Eye (tissue), 1 donor: ENCODE measurements around the gene CPLX1.

Source experiments
- DNase-seq: peaks from one replicate; pipeline ENCODE4 v3.0.0-alpha.2; 2015

Gene CPLX1

DNA sequence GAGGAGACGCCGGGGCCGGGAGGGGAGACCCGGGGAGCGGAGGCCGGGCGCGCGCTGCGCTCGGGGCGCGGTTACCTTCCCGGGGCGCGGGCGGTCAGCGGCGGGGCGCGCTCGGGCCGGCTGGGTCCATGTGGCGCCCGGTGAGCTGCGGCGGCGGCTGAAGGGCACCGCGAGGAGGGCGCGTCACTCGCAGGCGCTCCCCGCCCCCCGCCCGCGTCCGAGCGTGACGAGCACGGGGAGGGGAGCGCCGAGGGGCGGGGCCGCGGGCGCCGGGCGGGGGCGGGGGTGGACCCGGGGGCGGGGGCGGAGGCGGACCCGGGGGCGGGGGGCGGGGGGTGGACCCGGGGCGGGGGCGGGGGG lies at the start of gene CPLX1:
Gene CPLX1 (minus strand): TSS at position 159 of the 360 bp plus-strand sequence. CDS start 1,607 bp downstream, outside the sequence.
- peak; percentile 67 for DNase-seq

DNA sequence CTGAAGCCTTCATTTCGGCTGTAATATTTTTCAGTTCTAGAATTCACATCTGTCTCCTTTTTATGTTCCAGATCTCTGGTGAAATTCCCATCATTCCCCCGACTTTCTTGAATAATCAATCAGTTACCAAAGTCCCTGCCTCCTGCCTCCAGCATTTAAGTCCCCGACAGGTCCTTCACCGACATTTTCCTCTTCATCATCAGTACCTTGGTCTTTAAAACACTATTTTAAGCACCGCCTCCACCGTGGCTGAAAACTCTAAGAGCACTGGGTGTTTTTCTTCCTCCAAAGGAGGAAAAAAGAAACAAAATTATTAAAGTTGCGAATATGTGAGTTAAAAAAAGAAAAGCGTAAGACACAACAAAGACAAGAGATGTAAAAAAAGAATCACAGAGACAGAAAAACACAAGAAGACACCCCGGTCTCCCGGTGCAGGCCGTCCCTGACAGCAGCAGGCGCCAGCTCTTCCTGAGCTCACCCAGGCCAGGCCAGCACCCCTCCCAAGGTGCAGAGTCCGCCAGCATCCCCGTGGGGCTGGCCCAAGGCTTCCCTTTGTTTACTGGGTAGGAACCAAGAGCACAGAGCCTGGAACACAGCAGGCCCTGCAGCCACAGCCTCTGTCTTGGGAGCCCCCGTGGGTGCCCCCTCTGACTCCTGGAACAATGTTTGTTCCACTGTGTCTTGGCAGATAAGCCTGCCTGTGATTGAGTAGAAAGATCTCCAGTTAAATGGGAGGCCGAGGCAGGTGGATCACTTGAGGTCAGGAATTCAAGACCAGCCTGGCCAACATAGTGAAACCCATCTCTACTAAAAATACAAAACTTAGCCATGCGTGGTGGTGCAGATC lies 49.3 kb upstream of the CPLX1 start:
- DNase-seq, result no peak

DNA sequence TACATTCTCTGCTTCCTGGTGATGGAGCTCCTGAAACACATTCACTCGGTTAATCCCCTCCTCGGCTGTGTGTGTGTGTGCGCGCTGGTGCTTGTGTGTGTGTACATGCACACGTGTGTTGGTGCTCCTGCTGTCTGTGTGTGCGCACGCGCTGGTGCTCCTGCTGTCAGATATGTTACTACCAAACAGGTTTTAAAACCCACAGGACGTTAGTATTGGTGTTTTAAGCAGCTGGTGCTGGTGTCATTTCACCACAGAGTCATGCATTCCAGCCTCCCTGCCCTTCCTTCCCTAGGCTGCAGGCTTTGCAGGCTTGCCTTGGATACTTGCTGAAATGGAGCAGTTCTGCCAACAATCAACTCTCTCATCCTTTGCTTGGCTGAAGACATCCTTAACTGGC lies 48.1 kb upstream of the CPLX1 start:
- DNase-seq, result no peak

DNA sequence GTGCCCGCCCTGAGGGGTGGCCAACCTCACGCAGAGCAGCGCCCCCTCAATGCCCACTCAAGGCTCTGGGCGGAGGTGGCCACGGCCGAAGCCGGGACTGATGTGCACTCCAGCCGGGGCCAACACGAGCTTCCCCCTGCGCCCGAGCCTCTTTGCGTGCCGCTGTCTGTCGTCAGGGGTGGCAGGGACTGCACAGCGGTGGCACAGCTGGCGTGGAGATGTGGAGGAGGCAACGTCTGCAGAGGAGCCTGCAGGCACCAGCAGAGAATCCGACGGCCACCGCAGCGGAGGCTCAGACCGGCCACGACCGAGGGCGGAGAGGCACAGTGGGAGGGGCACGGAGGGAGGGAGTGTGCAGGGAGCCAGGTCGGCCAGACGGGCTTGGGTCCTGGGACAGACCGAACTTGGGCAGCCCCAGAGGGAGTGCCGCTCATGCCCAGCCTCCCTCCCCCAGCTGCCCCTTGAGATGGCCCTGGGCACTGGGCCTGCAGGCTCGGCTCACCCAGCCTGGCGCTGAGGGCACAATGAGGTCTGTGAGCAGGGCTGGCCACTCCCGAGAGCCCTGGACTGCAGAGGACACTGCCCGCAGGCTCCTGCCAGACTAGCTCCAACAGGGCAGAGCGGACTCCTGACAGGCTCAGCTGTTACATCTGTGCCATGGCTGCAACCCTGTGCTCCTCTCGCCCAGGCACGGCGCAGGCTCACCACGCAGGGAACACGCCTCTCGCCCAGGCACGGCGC lies 46.5 kb upstream of the CPLX1 start:
- no peak for DNase-seq

DNA sequence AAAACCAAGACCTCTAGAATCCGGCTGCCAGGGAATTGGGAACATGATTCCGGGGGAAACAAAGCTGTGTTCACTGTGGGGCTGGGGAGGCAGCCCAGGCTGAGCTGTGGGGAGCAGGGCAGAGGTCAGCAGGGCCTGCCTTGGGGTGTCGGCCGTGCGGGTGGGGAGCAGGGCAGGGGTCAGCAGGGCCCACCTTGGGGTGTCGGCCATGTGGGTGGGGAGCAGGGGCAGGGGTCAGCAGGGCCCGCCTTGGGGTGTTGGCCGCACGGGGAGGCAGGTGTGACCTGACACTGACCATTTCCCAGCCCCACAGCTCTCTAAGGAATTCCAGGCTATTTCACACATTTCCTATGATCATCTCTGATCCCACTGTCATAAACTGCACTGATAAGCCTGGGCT lies 45.6 kb upstream of the CPLX1 start:
- no peak for DNase-seq

DNA sequence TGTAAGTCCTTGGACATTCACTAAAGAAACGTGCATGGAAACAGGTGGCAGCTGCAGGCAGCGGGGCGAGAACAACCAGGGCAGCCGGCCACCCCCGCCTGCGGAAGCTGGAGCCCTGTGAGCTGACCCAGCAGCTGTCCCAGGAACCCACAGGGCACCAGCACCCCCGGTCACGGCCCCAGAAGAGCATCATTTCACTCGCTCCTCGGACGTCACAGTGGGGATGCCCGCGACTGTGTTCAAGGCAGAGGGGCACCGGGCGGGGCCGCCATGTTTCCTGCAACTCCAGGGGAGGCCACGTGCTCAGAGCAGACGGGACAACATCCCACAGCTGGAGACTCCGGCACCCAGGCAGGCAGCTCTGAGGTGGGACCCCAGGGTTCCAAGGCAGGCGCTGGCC lies 45.0 kb upstream of the CPLX1 start:
- no peak for DNase-seq

DNA sequence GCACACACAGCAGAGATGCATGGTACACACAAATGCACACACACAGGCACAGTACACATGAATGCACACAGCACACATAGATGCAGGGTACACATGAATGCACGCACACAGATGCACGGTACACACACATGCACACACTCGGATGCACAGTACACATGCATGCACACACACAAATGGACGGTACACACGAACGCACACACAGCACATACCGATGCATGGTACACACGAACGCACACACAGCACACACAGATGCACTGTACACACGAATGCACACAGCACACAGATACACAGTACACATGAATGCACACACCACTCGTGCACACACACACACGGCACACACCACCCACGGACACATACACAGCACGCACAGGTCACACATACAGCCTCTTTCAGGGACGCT lies 43.8 kb upstream of the CPLX1 start:
- DNase-seq, result no peak

DNA sequence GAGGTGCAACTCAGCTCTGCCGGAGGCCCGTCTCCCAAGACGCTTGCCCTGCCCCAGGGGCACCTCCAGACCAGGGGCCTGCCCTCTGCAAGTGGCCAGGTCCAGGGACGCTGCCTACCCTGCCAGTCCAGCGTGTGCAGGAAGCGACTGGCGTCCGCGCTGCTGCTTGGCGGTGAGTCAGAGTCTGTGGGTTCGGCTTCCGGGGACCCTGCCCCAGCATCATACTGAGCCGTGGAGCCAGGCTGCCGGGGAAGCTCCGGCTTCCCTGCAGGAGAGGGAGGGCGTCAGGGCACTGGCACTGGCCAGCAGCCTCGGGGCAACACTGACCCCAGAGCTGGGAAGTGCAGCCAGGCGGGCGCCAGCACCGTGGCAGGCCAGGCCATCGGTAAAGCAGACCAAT lies 42.5 kb upstream of the CPLX1 start:
- DNase-seq, result no peak

DNA sequence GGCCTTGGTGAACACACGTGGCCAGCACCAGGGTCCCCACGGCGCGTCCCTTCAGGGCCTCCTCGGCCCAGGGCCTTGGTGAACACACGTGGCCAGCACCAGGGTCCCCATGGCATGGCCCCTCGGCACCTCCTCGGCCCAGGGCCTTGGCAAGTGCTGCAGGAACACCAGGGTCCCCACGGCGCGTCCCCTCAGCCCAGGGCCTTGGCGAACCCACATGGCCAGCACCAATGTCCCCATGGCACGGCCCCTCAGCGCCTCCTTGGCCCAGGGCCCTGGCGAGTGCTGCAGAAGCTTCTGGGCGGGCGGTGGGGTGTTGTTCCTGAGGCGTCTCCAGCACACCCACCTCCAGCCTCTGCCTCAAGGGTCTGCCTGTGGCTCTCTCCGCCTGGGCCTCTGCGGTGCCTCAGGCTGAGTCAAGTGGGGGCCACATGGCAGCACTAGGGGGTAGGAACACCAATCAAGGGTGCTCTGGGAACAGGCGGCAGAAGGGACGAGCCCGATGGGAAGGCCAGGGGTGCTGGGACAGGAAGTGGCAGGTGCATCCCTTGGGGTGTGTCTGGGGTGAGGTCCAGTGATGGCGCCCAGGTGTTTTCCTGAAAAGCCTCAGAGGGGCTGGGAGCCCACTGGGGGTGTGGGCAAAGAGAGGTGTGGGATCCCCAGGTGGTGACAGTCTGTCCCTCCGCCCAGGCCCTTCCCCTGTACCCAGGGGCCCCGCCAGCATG lies 41.8 kb upstream of the CPLX1 start:
- no peak for DNase-seq

DNA sequence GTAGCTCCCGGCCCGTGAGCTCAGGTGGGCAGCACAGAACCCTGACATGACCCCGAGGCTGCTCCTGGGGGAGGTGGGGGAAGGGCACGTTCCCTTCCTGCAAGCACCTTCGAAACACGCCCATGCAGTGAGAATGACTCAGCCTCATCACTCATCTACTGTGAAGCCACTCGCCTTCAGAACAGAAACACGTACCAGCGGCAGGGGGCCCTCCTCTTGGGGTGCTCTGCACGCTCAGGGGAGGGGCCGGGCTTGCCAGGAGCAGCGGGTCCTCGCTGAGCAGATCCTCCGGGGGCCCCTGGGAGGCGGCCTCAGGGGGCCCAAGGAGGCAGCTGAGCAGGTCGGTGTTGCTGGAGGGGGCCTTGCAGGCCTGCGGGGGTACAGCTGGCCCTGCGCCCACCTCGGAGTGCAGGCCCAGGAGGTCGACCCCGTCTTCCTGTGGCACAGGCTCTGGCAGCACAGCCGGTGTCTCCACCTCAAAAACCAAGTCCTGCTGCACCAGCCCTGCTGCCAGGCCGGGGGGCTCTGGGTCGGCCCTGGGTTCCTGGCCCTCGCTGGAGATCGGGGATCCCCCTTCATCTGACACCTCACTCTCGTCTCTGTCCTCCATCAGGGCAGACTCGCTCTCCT lies 40.9 kb upstream of the CPLX1 start:
- no peak for DNase-seq

DNA sequence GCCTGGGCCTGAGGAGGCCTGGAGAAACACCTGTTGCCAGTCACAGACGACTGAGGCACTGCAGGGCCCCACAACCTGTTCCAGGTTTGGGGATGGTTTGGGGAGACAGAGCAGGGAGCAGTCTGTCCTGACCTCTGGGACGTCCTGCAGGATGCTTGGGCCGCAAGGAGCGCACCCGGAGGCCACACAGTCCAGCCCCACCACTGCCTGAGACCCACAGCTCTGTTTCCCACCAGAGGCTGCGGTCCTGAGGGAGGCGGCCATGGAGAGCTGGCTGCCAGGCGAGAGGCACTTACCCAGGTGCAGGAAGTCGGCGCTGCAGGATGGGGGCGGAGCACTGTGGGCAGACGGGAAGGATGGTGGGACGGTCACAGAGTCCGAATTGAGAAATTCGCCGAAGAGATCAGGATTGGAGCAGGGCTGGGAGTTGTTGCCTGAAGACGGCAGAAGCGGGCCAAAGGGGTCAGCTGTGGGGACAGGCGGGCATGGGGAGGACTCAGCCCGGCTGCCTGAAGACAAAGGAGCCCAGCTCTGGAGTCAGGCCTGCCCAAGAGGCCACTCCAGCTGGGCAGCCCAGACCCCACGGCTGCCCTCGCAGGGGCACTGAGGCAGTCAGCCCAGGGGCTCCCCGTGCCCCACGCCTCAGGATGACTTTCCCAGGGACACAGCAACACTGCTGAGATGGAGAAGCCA lies 40.3 kb upstream of the CPLX1 start:
- no peak for DNase-seq

DNA sequence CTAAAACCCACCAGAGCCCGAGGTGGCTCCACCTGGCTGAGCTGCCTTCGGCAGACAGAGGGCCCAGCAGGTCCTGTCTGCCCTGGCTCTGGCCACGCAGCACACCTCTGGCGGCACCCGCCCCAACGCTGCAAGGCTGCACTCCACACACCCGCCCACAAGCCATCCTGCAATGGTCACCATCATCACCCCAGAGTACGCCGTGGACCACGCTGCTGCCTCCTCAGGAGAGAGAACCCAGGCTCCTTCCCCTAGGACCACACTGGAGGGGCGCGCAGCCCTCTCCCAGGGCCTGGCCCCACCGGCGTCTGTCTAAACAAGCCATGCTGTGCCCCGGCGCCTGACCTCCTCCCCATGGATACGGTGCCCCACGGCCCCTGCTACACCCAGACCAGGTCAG lies 39.6 kb upstream of the CPLX1 start:
- DNase-seq, result no peak

DNA sequence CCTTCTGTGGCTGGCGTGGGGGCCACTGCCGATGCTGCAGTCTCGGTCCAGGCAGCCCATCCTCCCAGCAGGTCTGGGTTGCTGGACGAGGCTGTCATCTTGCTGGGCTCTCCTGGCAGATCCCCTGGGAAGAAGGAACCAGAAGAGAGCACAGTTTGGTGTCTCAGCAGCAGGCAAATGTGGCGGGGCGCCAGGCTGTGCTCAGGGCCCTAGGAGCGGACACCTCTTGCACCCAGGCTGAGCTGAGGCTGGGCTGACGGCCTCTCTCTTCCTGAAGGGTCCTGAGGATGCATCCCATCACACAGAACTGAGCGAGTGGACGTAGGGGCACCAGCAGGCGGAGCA lies 39.2 kb upstream of the CPLX1 start:
- DNase-seq, result no peak

DNA sequence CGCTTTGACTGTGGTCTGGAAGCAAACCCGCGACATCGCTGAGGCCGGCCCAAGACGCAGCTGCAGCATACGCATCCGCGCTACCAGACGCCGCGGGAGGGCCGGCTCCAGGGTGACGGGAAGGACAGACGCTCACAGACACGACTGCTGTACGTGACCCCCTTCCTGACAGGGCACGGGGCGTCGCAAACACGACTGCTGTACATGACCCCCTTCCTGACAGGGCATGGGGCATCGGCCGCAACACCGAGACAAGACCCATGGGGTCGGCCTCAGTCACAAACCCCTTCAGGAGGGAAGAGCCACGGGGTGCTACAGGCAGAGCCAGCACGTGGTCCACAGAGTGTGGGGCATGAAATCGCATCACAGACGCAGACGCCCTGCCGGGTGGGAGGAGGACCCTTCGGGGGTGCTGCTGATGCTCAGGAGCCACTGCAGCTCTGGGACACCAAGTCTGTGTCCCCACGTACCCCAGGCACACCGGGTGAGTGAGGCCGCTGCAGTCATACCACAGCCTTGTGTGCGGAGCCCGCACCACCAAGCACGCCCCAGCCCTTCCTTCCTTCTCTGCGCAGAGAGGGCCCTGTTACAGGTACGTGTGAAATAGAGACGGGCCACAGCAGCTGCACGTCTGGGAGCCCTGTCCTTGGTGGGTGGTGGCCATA lies 38.7 kb upstream of the CPLX1 start:
- DNase-seq, result no peak

DNA sequence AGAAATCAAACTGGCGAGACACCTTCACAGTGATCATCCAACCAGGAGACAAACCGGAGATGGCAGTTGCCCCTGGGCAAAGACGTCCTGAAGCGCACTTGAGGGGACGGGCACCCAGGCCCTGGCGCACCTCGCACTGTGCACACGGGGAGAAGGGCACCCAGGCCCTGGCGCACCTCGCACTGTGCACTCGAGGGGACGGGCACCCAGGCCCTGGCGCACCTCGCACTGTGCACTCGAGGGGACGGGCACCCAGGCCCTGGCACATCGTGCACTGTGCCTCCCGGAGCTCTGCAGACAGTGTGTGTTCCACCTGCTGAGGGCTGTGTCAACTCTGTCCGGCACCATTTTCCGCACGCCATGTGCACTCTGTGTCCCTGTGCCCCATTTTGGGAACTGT lies 34.6 kb upstream of the CPLX1 start:
- no peak for DNase-seq

DNA sequence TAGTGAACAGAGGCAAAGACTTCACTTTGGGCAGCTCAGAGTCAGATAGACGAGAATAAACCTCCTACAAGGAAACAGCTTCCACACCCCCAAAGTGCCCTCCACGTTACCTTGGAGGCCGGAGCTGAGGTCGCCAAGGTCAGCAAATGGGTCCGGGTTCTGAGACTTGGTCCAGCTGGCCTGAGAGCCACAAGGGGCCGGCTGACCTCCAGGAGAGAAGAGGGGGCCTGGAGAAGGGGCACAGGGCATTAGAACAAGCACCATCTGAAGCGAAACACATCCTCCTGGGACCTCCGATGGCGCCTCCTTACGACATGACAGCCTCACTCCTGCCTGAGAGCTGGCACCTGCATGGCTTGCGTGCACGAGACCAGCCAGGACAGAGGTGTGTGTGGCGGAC lies 33.6 kb upstream of the CPLX1 start:
- DNase-seq, result no peak

DNA sequence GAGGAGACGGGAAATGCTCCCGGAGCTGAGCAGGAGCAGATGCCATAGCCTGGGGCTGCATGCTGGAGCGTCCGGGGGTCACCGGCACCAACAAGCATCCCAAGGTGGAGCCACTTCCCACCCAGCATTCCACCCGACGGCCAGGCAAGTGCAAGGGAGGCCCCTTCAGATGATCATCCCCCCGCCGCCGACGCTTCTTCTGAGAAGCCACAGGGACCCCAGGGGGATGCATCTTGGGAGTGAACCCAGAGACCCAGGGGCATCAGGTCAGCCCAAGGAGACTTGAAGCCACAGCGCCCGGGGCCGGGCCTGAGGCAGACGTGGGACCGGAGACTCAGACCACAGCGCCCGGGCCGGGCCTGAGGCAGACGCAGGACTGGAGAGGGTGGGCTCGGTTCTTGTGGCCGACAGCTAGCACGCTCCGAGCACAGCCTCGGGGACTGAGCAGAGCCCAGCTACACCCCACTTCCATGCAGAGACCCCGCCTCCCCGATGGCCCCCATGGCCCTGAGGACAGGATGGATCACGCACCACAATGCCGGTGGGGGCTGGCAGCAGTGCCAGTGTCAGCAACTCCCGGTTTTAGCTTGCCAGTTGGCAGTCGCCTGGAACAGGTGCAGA lies 33.0 kb upstream of the CPLX1 start:
- DNase-seq, result no peak

DNA sequence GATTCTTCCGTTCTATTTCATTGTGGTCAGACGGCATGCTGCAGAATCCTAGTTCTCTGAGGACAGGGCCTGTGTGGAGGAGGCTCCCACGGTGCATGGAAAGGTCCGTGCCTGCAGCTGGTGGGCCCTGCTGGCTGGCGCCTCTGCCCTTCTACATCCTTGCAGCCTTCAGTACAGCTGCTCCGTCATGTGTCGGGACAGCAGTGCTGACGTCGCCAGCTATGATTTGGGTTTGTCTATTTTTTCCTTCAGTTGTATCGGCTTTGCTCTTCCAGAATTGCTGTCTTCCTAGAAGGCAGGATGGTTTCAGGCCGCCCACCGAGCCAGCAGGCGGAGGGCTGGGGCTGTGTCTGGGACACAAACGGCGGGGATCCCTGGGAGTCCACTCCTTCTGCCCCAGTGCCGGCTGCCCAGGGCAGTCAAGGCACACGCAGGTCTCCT lies 32.1 kb upstream of the CPLX1 start:
- DNase-seq, result no peak

DNA sequence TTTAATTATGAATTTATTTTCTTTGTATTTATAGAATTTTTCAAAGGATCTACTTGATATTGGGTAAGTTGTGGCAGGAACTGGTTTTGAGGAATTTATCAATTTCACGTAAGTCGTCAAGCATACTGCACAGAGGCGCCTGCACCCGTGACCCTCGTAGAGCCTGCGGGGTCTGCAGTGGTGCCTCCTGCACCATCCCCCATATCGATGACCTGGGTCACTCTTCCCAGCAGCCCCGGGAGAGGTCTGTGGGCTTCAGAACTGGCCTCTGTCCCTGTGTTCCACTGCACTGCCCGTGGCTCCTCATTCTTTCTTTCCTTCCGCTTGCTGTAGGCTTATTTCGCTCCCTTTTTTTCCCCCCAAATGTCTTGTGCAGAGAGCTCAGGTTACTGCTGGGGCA lies 31.5 kb upstream of the CPLX1 start:
- no peak for DNase-seq

DNA sequence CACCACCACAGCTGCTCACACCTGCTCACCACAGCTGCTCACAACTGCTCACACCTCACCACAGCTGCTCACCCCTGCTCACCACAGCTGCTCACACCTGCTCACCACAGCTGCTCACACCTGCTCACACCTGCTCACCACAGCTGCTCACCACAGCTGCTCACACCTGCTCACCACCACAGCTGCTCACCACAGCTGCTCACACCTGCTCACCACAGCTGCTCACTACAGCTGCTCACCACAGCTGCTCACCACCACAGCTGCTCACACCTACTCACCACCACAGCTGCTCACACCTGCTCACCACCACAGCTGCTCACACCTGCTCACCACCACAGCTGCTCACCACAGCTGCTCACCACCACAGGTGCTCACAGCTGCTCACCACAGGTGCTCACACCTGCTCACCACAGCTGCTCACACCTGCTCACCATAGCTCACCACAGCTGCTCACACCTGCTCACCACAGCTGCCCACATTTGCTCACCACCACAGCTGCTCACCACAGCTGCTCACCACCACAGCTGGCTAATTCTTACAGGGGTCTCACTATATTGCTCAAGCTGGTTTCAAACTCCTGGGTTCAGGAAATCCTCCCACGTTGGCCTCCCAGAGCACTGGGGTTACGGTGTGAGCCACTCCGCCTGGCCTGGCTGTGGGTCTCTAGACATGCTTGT lies 30.4 kb upstream of the CPLX1 start:
- no peak for DNase-seq

DNA sequence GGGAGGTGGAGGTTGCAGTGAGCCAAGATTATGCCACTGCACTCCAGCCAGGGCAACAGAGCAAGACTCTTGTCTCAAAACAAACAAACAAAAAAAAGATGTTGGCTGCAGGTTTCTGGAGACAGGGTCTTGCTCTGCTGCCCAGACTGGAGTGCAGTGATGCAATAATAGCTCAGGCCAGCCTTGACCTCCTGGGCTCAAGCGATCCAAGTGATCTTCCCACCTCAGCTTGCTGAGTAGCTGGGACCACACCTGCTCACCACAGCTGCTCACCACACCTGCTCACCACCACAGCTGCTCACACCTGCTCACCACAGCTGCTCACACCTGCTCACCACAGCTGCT lies 29.9 kb upstream of the CPLX1 start:
- no peak for DNase-seq
